ENCODE measurements around the gene TALDO1.
A peak's percentile ranks its signal among the peaks of the same experiment; 100 is the strongest.

TALDO1 gene

GRCh38 chr11:770642-771616, 23.7 kb downstream of the TALDO1 start:
- no peak for DNase-seq

GRCh38 chr11:771617-772204, 24.4 kb downstream of the TALDO1 start:
- no peak for DNase-seq

- no peak for DNase-seq
Observed at GRCh38 chr11:772429-773390, 25.4 kb downstream of the TALDO1 start.

- DNase-seq = no peak
Observed at GRCh38 chr11:773425-773824, 26.2 kb downstream of the TALDO1 start.

GRCh38 chr11:773830-774229, 26.6 kb downstream of the TALDO1 start:
- DNase-seq = no peak

GRCh38 chr11:774873-775592, 27.8 kb downstream of the TALDO1 start:
- no peak for DNase-seq

- no peak for DNase-seq
Observed at GRCh38 chr11:776263-776560, 28.9 kb downstream of the TALDO1 start.

GRCh38 chr11:776561-777287, 29.5 kb downstream of the TALDO1 start:
- no peak for DNase-seq

GRCh38 chr11:777288-778255, 30.3 kb downstream of the TALDO1 start, which contains the start of gene GATD1:
TSS of gene GATD1 (minus strand) at chr11:777487. CDS start at chr11:777462, 25 bp downstream.
- DNase-seq = peak; percentile 64

GRCh38 chr11:778976-779954, 32.0 kb downstream of the TALDO1 start:
- no peak for DNase-seq

- no peak for DNase-seq
Observed at GRCh38 chr11:779955-780532, 32.8 kb downstream of the TALDO1 start.

GRCh38 chr11:782264-783174, 35.3 kb downstream of the TALDO1 start:
- DNase-seq = no peak

- no peak for DNase-seq
Observed at GRCh38 chr11:783581-784015, 36.3 kb downstream of the TALDO1 start.

GRCh38 chr11:786235-787083, 39.2 kb downstream of the TALDO1 start:
- no peak for DNase-seq

GRCh38 chr11:787084-787675, 39.9 kb downstream of the TALDO1 start:
- no peak for DNase-seq

GRCh38 chr11:788009-788640, 40.9 kb downstream of the TALDO1 start:
- no peak for DNase-seq
